Putamen (tissue), 1 donor: Measurements from ENCODE around the gene TERT.

Experiments used
- DNase-seq: peaks from one replicate; pipeline ENCODE4 v3.0.0-alpha.2; 2016; ENCODE audit warnings: low spot score

The TERT gene

DNA sequence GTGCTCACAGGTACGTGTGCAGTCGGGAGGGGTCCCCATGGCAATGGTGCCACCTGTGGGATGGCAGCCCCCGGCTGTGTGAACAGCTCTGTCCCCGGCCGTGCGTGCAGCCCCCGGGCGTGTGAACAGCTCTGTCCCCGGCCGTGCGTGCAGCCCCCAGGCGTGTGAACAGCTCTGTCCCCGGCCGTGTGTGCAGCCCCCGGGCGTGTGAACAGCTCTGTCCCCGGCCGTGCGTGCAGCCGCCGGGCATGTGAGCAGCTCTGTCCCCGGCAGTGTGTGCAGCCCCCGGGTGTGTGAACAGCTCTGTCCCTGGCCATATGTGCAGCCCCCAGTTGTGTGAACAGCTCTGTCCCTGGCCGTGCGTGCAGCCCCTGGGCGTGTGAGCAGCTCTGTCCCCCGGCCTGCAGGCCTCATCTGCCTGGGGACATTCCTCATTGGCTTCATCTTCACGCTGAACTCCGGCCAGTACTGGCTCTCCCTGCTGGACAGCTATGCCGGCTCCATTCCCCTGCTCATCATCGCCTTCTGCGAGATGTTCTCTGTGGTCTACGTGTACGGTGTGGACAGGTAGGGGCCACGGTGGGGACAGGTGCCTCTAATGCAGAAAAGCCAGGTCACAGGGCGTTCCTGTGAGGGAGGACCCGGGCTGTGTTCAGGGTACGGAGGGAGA is 75.6 kb downstream of the TERT start:
- DNase-seq, result no peak

DNA sequence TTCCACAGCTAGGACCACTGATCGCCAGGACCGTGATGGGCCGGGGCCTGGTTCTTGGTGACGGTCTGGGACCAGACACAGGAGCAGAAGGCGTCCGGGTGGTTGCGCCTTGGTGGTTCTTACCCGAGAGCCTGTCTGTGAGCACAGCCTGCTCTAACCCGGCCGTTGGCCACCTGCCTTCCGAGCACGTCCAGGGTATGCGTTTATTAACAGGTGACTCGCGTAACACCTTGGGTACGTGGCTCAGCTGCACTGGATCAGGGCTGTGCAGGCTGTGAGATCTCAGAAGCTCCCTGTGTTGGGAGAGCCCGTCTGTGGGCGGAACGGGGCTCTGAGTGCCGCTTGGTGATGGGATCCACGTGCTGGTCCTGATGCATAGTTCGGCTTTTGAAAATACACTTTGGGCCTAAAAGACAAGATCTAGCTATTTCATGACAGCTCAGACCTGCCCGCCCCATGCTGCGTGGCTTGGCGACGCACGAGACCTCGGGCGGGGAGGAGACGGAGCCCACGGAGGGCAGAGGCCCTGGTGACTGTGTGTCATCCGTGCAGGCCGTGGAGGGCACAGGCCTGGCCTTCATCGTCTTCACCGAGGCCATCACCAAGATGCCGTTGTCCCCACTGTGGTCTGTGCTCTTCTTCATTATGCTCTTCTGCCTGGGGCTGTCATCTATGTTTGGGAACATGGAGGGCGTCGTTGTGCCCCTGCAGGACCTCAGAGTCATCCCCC is 76.4 kb downstream of the TERT start:
- no peak for DNase-seq

DNA sequence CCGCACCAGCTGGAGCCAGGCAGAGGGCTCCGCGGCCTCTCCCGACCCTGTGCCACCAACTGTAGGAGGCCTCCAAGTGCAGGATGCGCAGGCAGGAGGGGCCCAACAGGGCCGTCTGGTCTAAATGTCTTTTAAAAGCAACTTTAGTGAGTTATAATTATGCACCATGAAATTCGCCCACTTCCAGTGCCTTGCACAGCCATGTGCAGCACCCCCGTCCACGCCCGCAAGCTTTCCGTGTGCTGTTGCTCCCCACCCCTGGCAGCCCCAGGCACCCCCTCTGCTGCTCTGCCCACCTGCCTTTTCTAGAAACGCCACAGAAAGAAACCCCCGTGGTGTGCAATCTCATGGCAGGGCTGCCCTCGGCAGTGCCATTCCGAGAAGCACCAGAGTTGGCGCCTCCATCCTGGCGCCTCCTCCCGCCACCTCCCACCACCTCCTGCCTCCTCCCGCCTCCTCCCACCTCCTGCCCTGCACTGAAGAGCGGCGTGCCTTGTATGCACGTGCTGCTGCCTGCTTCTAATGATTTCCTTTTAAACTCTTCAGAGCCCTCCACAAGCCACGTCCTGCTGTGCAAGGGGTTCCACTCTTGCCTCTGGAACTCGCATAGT is 77.2 kb downstream of the TERT start:
- DNase-seq, result no peak

DNA sequence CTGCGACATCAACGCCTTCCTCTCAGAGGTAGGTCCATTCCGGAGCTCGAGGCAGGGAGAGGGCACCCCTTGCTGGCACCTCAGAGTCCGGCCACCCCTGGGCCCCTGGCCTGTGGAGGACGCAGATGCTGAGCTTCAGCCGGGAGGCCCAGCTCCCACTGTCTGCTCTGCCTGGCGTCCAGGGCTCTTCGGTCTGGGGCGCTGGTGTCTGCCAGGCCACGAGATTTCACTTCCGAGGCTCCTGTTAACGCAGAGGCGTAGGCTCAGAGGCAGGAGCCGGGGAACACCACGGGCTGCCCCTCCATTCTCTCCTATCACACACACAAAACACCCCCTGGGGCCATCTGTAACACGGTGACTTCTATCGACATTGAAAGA is 78.0 kb downstream of the TERT start:
- DNase-seq, result no peak

DNA sequence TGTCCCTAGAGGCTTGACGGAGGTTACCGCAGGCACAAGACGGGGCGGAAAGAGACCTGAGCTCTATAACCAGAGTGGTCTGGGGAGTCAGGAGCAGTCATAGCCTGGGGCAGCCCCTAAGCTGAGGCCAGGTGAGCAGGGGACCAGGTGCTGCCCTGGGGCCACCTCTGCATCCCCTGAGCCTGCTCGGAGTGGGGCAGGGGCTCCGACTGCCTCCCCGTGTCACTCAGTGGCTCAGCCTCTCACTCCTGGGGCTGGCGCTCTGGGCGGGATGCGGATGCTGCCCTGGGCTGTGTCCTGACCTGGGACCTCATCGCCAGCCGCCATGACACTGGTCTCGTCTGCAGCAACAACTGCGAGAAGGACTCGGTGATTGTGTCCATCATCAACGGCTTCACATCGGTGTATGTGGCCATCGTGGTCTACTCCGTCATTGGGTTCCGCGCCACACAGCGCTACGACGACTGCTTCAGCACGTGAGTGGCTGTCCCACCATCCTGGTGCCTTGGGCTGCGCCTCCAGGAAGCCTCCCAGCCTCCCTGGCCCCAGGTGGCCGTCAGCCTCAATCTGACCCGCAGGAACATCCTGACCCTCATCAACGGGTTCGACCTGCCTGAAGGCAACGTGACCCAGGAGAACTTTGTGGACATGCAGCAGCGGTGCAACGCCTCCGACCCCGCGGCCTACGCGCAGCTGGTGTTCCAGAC is 78.5 kb downstream of the TERT start:
- DNase-seq, result no peak

DNA sequence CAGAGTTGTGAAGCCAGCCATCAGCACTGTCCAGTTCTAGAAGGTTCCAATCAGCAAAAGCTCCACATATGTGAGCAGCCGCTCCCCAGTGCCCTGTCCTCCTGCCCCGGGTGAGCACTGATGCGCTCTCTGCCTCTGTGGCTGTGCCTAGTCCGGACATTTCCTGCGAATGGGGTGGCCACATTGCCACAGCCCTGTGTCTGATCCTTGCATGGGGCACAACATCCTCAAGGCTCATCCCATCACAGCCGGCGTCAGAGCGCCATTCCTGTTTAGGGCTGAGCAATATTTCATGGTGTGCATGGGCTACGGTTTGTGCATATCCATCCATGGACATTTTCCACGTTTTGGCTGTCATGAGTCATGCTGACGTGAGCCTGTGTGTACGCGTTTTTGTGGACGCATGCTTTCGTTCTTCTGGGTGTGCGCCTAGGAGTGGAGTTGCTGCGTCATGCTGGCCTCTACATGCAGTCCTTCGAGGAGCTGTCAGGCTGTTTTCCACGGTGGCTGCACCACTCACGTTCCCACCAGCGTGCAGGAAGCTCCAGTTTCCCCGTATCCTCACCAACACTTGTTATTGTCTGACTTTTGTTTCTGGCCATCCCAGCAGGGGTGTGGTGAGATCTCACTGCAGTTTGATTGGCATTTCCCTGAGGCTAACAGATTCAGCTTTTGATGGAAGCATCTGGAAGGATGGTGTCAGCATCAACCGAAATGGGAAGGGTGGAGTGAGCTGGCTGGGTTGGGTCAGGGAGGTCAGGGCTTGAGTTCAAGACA is 79.4 kb downstream of the TERT start:
- no peak for DNase-seq

DNA sequence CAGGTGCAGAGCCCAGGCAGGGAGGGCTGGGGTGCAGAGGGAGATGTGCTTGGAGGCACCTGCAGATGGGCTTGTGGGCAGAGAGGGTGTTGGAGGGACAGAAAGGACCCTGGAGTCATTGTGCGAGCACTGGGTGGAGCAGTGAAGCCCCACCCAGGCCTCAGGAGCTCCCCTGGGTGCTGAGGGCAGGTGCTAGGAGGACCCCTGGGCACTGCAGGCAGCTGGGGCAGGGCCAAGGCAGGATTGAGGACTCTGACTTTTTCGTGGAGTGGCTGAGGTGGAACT is 80.0 kb downstream of the TERT start:
- DNase-seq, result no peak

DNA sequence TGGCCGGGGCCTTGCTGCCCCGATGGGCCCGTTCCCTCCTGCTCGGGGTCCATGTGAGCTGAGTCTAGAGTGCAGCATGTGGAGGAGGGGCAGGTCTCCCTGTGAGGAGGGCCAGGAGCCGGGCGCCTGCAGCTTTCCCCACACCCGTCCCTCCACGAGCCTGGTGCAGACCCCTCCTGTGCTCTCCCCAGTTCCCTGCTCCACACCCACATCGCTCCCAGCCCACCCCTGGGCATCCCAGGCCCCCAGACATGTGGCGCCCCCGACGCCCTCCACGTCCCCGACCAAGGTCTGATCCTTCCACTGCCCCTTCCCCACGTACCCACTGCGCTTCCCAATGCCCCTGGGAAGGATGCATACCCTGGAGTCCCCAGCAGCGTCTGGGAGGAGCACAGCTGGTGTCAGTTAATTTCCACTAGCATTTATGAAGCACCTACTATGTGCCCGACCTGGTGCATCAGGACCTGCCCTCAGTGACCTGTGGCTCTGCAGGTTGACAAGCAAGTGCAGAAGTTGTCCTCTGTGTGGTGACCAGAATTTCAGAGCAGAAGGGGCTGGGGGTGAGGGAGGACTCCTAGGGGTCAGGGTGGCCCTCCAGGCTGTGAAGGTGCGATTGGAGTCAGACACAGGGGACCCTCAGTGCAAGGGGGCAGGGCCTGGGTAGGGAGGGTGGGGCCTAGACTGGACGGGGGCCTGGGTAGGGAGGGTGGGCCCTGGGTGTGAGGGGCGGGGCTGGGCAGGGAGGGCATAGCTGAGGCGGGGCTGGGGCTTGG is 80.5 kb downstream of the TERT start:
- DNase-seq, result no peak

DNA sequence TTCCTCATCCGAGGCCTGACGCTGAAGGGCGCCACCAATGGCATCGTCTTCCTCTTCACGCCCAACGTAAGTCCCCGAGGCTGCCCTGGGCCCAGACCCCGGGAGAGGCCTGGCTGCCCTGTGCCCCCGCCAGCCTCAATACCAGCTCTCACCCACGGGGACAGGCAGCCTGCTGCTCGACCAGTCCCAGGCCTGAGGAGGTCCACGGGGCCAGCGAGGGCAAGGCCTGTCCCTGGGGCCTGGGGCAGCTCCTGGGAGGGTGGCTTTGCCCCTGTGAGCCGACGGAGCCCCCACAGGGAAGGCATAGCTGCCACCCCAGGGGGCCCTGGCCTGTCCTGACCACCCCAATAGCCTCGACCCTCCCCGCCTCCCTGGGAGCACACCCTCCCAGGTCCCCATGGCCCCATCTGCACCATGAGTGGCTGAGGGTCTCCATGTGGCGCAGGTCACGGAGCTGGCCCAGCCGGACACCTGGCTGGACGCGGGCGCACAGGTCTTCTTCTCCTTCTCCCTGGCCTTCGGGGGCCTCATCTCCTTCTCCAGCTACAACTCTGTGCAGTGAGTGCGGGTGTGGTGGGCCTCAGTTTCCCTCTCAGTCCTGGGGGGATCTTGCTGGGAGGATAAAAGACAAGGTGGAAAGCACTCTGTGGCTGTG is 81.2 kb downstream of the TERT start:
- DNase-seq, result no peak

DNA sequence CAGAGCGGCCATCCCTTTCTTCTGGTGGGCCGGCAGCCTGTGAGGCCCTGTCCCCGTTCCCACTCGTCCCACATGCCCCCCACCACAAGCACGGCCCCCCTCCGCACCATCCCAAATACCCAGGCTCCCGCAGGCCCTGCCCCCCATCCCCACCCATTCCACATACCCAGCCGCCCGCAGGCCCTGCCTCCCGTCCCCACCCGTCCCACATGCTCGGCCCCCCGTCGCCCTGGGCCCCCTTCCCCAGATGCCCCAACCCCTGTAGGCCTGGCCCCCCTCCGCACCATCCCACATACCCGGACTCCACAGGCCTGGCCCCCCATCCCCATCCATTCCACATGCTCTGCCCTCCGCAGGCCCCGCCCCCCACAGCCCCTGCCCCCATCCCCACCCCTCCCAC is 82.0 kb downstream of the TERT start:
- no peak for DNase-seq

DNA sequence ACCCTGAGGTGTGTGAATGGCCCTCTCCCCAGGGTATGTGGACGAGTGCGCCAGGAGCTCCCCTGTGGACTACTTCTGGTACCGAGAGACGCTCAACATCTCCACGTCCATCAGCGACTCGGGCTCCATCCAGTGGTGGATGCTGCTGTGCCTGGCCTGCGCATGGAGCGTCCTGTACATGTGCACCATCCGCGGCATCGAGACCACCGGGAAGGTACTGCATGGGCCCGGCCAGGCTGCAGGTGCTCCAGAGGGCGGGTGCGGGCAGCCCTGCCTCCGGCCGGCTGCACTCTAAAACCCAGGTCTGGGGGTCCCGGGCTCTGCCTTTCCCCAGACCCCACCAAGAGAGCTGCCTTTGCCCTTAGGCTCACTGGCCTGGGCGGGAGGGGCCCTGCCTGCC is 82.6 kb downstream of the TERT start:
- no peak for DNase-seq

DNA sequence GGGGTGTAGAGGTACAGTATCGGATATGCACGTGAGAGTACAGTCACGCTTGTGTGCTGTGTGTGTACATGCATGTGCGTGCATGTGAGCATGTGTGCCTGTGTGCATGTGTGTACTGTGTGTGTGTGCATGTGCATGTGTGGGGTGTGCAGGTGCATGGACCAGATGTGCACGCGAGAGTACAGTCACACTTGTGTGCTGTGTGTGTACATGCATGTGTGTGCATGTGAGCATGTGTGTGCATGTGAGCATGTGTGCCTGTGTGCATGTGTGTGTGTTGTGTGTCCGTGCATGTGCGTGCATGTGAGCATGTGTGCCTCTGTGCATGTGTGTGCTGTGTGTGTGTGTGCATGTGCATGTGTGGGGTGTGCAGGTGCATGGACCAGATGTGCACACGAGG is 83.2 kb downstream of the TERT start:
- no peak for DNase-seq

DNA sequence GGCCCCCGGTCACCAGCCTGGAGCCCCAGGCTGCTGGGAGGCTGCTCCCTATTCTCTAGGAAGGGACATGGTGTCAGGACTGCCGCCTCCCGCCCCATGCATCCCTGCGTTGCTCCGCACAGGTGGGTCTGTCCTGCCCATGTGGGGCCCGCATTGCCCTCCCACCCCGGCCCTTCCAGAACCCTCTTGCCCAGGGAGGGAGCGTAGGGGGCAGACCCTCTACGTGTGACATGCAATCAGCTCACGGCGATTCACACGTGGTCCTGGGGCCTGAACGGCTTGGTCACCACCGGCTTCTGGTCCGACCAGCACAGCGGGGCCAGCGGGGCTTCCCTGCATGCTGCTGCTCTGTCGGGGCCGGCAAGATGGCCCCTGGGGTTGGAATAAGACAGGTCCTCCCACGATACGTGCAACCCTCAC is 84.0 kb downstream of the TERT start:
- DNase-seq, result no peak

DNA sequence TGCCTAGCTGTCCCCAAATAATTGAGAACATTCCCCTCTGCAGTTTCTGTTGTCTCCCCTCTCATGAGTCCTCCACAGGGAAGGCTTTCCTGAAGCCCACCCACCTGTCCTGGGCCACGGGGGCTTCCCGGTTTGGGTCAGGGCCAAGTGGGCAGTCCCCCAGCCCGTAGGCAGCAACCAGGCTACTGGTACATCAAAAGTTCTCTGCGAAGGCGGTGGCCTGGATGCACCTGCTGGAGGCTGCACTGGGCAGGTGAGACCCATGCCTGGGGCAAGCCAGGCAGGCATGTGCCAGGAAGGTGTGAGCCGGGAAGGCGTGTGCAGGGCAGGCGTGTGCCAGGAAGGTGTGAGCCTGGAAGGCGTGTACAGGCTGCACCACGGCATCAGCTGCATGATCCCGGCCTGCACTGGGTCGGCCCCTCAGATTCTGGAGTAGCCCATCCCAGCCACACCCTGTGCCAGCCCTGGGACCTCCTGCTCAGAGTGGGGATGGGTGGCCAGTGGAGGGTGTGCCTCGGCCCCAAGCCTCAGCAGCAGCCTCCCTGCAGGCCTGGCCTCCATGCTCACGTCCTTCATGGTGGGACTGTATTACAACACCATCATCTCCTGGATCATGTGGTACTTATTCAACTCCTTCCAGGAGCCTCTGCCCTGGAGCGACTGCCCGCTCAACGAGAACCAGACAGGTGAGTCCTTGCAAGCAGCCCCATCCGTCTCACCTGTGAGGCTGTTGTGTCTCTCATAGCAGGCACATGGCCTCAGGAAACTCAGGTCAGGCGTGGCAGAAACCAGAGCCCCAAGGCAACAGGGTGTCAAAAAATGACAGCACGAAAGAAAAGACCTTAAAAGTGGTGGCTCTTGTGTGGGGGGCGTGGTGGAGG is 84.7 kb downstream of the TERT start:
- DNase-seq, result no peak

DNA sequence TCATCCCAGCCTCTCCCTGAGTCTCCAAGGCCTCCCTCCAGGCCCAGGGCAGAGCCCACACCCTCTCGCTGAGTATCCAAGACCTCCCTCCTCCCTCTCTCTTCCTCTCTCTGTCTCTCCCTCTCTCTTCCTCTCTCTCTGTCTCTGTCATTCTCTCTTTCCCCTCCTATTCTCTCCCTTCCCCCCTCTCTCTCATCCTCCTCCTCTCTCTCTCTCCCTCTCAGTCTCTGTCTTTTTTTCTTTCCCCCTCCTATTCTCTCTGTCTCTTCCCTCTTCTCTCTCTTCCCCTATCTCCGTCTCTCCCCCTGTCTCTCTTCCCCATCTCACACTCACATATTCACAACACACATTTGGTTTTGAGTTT is 85.4 kb downstream of the TERT start:
- DNase-seq, result no peak

DNA sequence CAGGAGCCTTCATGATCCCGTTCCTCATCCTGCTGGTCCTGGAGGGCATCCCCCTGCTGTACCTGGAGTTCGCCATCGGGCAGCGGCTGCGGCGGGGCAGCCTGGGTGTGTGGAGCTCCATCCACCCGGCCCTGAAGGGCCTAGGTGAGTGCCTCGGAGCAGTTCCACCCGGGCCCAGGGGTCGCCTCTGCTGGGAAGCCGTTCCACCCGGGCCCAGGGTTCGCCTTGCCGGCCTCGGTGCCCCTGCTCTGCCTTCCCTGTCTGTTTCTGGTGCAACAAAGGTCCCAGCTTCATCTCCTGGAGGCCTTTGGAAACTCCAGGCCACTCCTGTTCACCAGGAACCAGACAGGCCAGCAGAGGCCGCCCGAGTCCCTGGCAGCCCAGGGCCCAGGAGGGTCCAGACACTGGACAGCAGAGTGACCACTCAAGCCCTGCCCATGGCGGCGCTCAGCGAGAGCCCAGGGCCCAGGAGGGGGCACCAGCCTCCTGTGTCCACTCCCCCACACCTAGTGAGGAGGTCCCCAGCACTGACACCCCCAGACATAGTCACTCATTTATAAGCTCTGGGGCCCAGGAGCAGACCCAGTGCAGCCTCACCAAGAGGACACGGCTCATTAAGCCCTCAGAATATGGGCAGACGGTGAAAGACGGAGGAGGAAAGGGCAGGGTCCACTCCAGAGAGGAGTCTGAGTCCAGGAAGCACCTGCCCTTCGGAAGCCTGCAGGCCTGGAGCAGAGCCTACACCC is 86.0 kb downstream of the TERT start:
- no peak for DNase-seq

DNA sequence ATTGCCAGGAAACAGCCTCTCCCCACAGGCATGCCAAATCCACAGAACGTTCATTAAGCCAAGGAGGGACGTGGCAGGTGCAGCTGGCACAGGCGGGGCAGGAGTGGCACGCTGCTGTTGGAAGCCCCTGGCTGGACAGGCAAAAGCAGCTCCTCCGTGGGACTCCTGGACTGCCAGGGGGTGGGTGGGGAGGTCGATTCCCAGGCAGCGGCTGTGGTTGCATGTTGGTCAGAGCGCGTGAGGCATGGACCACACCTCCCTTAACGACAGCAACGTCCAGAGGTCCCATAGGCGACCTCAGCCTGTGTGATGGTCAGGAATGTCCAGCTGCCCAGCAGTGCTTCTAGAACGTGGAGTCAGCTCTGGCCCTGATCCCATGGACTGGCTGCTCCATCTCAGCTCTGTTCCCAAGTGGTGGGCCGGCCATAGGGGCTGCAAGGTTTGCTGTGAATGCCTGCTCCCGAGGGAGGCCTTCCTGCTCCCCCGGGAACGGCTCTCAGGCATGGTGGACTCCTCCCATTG is 86.6 kb downstream of the TERT start:
- DNase-seq, result no peak

DNA sequence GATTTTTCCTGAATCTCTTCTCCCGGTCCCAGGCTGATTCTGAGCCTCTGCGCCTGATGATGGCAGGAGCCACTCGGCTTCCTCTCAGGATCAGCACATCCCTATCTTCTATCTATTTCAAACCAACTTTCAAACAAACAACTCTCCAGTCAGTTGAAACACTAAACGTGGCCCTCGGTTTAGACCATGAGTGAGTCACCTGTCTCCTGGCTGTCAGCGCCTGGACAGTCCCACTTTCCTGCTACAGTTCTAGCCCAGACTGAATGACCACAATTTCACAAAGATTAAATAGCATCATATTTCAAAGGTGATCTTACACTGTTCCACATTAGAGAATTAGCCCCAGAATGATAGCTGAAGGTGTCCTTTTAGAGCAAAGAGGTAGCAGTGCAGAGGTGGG is 87.3 kb downstream of the TERT start:
- no peak for DNase-seq
